MM.1S (cell line): ENCODE results near the gene EED.

Source experiments
- DNase-seq: peaks from one replicate; pipeline ENCODE4 v3.0.0-alpha.2; 2015
- H2AFZ ChIP-seq: fragments of 300-600 bp; sonication (generic); 2 replicates; pipeline ENCODE4 v1.6.0; 2016; ENCODE audit warnings: antibody characterized with exemption, low read length
- H3F3A ChIP-seq: fragments of 300-600 bp; sonication (generic); 2 replicates; pipeline ENCODE4 v1.6.1; 2016; ENCODE audit warnings: mild to moderate bottlenecking, antibody characterized with exemption, low read length, moderate library complexity, mixed read lengths; ENCODE audit not compliant: insufficient read depth
- H3K27ac ChIP-seq: fragments of 300-600 bp; sonication (generic); 2 replicates; pipeline ENCODE4 v1.5.1; 2016; ENCODE audit warnings: mild to moderate bottlenecking, low read length
- H3K27me3 ChIP-seq: fragments of 300-600 bp; sonication (generic); replicated peaks from 2 replicates; pipeline ENCODE4 v1.6.0; 2016; ENCODE audit warnings: low read length; ENCODE audit not compliant: insufficient read depth
- H3K36me3 ChIP-seq: fragments of 300-600 bp; sonication (generic); replicated peaks from 2 replicates; pipeline ENCODE4 v1.6.1; 2016; ENCODE audit warnings: mild to moderate bottlenecking, low read length, mixed read lengths; ENCODE audit not compliant: insufficient read depth
- H3K4me1 ChIP-seq: fragments of 300-600 bp; sonication (generic); 2 replicates; pipeline ENCODE4 v1.6.1; 2016; ENCODE audit warnings: low read length, mixed read lengths
- H3K4me2 ChIP-seq: fragments of 300-600 bp; sonication (generic); 2 replicates; pipeline ENCODE4 v1.6.0; 2016; ENCODE audit warnings: low read depth, low read length
- H3K4me3 ChIP-seq: fragments of 300-600 bp; sonication (generic); 2 replicates; pipeline ENCODE4 v1.5.1; 2016; ENCODE audit warnings: low read length, mixed read lengths
- H3K79me2 ChIP-seq: fragments of 300-600 bp; sonication (generic); 2 replicates; pipeline ENCODE4 v1.6.1; 2016; ENCODE audit warnings: mixed run types, low read length, mixed read lengths
- H3K9ac ChIP-seq: fragments of 300-600 bp; sonication (generic); 2 replicates; pipeline ENCODE4 v1.6.1; 2016; ENCODE audit warnings: low read length, mixed read lengths
- H3K9me2 ChIP-seq: fragments of 300-600 bp; sonication (generic); replicated peaks from 2 replicates; pipeline ENCODE4 v1.6.1; 2016; ENCODE audit warnings: mild to moderate bottlenecking, low read length, mixed read lengths; ENCODE audit not compliant: insufficient read depth
- H3K9me3 ChIP-seq: fragments of 300-600 bp; sonication (generic); replicated peaks from 2 replicates; pipeline ENCODE4 v1.6.1; 2016; ENCODE audit warnings: mild to moderate bottlenecking, low read length, mixed read lengths; ENCODE audit not compliant: insufficient read depth
- H4K20me1 ChIP-seq: fragments of 300-600 bp; sonication (generic); 2 replicates; pipeline ENCODE4 v1.6.1; 2016; ENCODE audit warnings: mild to moderate bottlenecking, low read length, moderate library complexity, mixed read lengths; ENCODE audit not compliant: insufficient read depth
- CTCF ChIP-seq: fragments of 300-600 bp; sonication (generic); IDR thresholded peaks from 2 replicates; pipeline ENCODE4 v1.5.1; 2016; ENCODE audit warnings: antibody characterized with exemption, low read length, mixed read lengths
- EZH2 ChIP-seq: fragments of 300-600 bp; sonication (generic); optimal IDR thresholded peaks from 2 replicates; pipeline ENCODE3; 2017; ENCODE audit warnings: low read depth, mild to moderate bottlenecking, antibody characterized with exemption, low read length, mixed read lengths
- EZH2phosphoT487 ChIP-seq: fragments of 300-600 bp; sonication (generic); IDR thresholded peaks from 2 replicates; pipeline ENCODE4 v1.6.1; 2018; ENCODE audit warnings: antibody characterized with exemption, low read length

EED gene

GRCh38 chr11:86210898-86211297, 33.7 kb upstream of the EED start:
- DNase-seq, result no peak
- H3K4me2 ChIP-seq, result no peak overlapping the region
- H3K9me3 ChIP-seq, result no peaks in the 10 kb centered on the region
- no peak overlapping the region for H3K9ac ChIP-seq
- H2AFZ ChIP-seq, result no peak overlapping the region
- H3K36me3 ChIP-seq, result no peaks in the 10 kb centered on the region
- no peaks in the 10 kb centered on the region for H3K4me1 ChIP-seq
- H3F3A ChIP-seq, result no peaks in the 10 kb centered on the region
- H3K4me3 ChIP-seq, result no peak overlapping the region
- H3K9me2 ChIP-seq, result no peaks in the 10 kb centered on the region
- H3K79me2 ChIP-seq, result no peaks in the 10 kb centered on the region
- no peak overlapping the region for H3K27ac ChIP-seq
- no peaks in the 10 kb centered on the region for H4K20me1 ChIP-seq
- TF ChIP-seq CTCF (no peak), EZH2 (no peak)
- H3K27me3 ChIP-seq, result no peaks in the 10 kb centered on the region

DNA sequence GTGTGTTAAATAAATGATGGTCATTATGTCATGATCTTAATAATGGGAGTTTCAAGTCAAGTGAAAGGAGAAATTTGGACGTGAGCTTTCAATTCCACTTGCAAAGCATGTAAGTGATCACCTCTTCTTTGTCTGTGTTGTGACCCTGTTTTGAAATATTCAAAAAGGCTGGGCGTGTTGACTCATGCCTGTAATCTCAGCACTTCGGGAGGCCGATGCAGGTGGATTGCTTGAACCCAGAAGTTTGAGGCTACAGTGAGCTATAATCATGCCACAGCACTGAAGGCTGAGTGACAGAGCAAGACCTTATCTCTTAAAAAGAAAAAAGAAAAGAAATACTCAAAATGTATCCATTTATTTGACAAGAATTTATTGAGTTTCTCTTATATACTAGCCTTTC, 32.9 kb upstream of the EED start:
- Histone ChIP-seq H3F3A (no peaks in the 10 kb centered on the region), H4K20me1 (no peaks in the 10 kb centered on the region), H3K4me2 (no peak overlapping the region), H2AFZ (no peak overlapping the region), H3K9me3 (no peaks in the 10 kb centered on the region), H3K9me2 (no peaks in the 10 kb centered on the region), H3K4me1 (no peaks in the 10 kb centered on the region), H3K27me3 (no peaks in the 10 kb centered on the region), H3K4me3 (no peak overlapping the region), H3K36me3 (no peaks in the 10 kb centered on the region), H3K9ac (no peak overlapping the region), H3K27ac (no peak overlapping the region), H3K79me2 (no peaks in the 10 kb centered on the region)
- no peak for DNase-seq
- TF ChIP-seq EZH2, result no peak
- no peak for TF ChIP-seq CTCF
- TF ChIP-seq EZH2phosphoT487, result no peak

DNA sequence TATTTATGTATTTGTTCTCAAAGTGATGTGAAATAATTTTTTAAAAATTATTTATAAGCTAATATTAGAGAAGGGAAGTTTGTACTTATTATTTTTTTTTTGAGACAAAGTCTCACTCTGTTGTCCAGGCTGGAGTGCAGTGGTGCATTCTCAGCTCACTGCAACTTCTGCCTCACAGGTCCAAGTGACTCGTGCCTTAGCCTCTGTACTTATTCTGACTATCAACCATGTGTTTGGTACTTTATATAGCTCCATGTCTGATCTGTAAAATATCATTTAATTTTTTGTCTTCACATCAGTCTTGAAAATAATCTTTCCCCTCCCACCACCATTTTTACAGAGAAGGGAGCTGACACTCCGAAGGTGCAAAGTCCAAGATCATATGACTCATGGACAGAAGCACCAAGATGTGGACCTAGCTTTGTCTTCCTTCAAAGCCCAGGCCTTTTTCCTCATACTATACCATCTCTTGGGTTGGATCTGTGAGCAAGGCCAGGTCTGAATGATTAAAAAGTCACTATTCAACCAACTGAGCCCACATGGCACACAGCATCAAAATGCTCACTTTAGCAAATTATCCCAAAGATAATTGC, 32.4 kb upstream of the EED start:
- Histone ChIP-seq H3K9me3 (no peaks in the 10 kb centered on the region), H3K79me2 (no peaks in the 10 kb centered on the region), H3K4me3 (no peak overlapping the region), H2AFZ (no peak overlapping the region), H3K4me1 (no peaks in the 10 kb centered on the region), H3F3A (no peaks in the 10 kb centered on the region), H3K27me3 (no peaks in the 10 kb centered on the region), H3K36me3 (no peaks in the 10 kb centered on the region), H3K9ac (no peak overlapping the region), H3K4me2 (no peak overlapping the region), H4K20me1 (no peaks in the 10 kb centered on the region), H3K27ac (no peak overlapping the region), H3K9me2 (no peaks in the 10 kb centered on the region)
- TF ChIP-seq CTCF, result no peak
- no peak for TF ChIP-seq EZH2phosphoT487
- TF ChIP-seq EZH2, result no peak
- DNase-seq, result no peak

DNA sequence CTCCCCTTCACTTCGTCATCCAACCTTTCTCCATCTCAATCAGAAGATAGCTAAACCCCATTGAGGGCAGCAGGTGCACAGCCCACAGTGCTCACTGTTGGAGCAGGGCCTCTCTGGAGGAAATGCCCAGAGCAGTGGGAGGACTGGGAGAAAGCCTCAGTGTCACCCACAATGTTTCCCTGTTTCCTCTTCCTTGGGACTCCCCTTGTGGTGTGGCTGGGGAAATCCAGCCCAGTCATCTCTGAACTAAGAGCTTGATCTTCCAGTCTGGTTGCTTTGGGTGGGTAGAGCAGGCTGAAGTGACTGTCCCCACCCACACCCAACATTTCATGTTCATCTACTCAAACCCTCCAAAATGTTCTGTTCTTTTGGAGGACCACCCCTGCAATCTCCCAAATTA, 29.8 kb upstream of the EED start:
- H3K79me2 ChIP-seq, result no peaks in the 10 kb centered on the region
- H3F3A ChIP-seq, result no peaks in the 10 kb centered on the region
- H3K27me3 ChIP-seq, result no peaks in the 10 kb centered on the region
- H3K4me3 ChIP-seq, result no peak overlapping the region
- no peaks in the 10 kb centered on the region for H3K4me1 ChIP-seq
- no peaks in the 10 kb centered on the region for H3K36me3 ChIP-seq
- TF ChIP-seq EZH2, result no peak
- TF ChIP-seq EZH2phosphoT487, result no peak
- TF ChIP-seq CTCF, result no peak
- no peak overlapping the region for H3K9ac ChIP-seq
- no peaks in the 10 kb centered on the region for H3K9me2 ChIP-seq
- H3K9me3 ChIP-seq, result no peaks in the 10 kb centered on the region
- H2AFZ ChIP-seq, result no peak overlapping the region
- no peaks in the 10 kb centered on the region for H4K20me1 ChIP-seq
- no peak overlapping the region for H3K4me2 ChIP-seq
- DNase-seq, result no peak
- no peak overlapping the region for H3K27ac ChIP-seq
